Central memory CD8-positive, alpha-beta T cell (primary cell): ENCODE data around the gene PROKR2.

Experiments
- ATAC-seq: fragments of 150-1000 bp; cut with Tn5 transposase; replicated peaks from 2 replicates; pipeline ENCODE4 v1.10.0; 2022; ENCODE audit warnings: mild to moderate bottlenecking, moderate FRiP score, moderate number of reproducible peaks; ENCODE audit not compliant: poor library complexity, severe bottlenecking; ENCODE audit errors: extremely low read depth
- DNase-seq, 2 donors: peaks; one replicate each; pipeline ENCODE4 v3.0.0; 2021; ENCODE audit warnings: low spot score in 2 of 2
- H3K27ac Mint-ChIP-seq: one replicate; pipeline ENCODE4 v1.8.0; 2022; ENCODE audit warnings: low read depth, mild to moderate bottlenecking, moderate library complexity, mixed read lengths
- H3K27me3 Mint-ChIP-seq: one replicate; pipeline ENCODE4 v1.8.0; 2022; ENCODE audit warnings: mixed read lengths
- H3K36me3 Mint-ChIP-seq: one replicate; pipeline ENCODE4 v1.8.0; 2022; ENCODE audit warnings: mild to moderate bottlenecking, moderate library complexity, mixed read lengths; ENCODE audit not compliant: insufficient read depth
- H3K4me1 Mint-ChIP-seq: one replicate; pipeline ENCODE4 v1.8.0; 2022; ENCODE audit warnings: mixed read lengths
- H3K4me3 Mint-ChIP-seq: one replicate; pipeline ENCODE4 v1.8.0; 2022; ENCODE audit warnings: mild to moderate bottlenecking, moderate library complexity, mixed read lengths
- H3K9me3 Mint-ChIP-seq: one replicate; pipeline ENCODE4 v1.8.0; 2022; ENCODE audit warnings: mixed read lengths

The PROKR2 gene

GRCh38 chr20:5316188-5317158 lies at the start of gene PROKR2:
TSS of gene PROKR2 (minus strand) at chr20:5316954. CDS start at chr20:5314369, 2,585 bp downstream.
- ATAC-seq (peak; percentile 56), DNase-seq (no peak)
- peak within 1 kb of the TSS; percentile 67 for H3K4me3 Mint-ChIP-seq
- no peaks in the 10 kb centered on the region for H3K36me3 Mint-ChIP-seq
- no peak within 1 kb of the TSS for H3K27ac Mint-ChIP-seq
- no peaks in the 10 kb centered on the region for H3K9me3 Mint-ChIP-seq
- no peaks in the 10 kb centered on the region for H3K4me1 Mint-ChIP-seq
- peaks cover 71% of the 10 kb centered on the region for H3K27me3 Mint-ChIP-seq

GRCh38 chr20:5364997-5365597 lies 48.3 kb upstream of the PROKR2 start:
- no peaks in the 10 kb centered on the region for H3K4me1 Mint-ChIP-seq
- H3K4me3 Mint-ChIP-seq = no peak overlapping the region
- H3K36me3 Mint-ChIP-seq = peaks cover 1% of the 10 kb centered on the region
- ATAC-seq (no peak), DNase-seq (no peak)
- no peak overlapping the region for H3K27ac Mint-ChIP-seq
- no peaks in the 10 kb centered on the region for H3K9me3 Mint-ChIP-seq
- H3K27me3 Mint-ChIP-seq = peaks cover 55% of the 10 kb centered on the region

GRCh38 chr20:5364136-5364821 lies 47.5 kb upstream of the PROKR2 start:
- no peak for ATAC-seq
- Mint-ChIP-seq H3K36me3 (peaks cover 1% of the 10 kb centered on the region), H3K27me3 (peaks cover 59% of the 10 kb centered on the region), H3K4me1 (no peaks in the 10 kb centered on the region), H3K4me3 (no peak overlapping the region), H3K27ac (no peak overlapping the region), H3K9me3 (peaks cover 4% of the 10 kb centered on the region)
- no peak for DNase-seq

GRCh38 chr20:5362771-5363170 lies 46.0 kb upstream of the PROKR2 start:
- DNase-seq = no peak
- ATAC-seq = no peak
- peaks cover 11% of the 10 kb centered on the region for H3K9me3 Mint-ChIP-seq
- no peak overlapping the region for H3K27ac Mint-ChIP-seq
- H3K4me1 Mint-ChIP-seq = no peaks in the 10 kb centered on the region
- peaks cover 68% of the 10 kb centered on the region for H3K27me3 Mint-ChIP-seq
- peaks cover 1% of the 10 kb centered on the region for H3K36me3 Mint-ChIP-seq
- no peak overlapping the region for H3K4me3 Mint-ChIP-seq

- no peak overlapping the region for H3K27ac Mint-ChIP-seq
- peaks cover 65% of the 10 kb centered on the region for H3K27me3 Mint-ChIP-seq
- no peaks in the 10 kb centered on the region for H3K36me3 Mint-ChIP-seq
- H3K4me3 Mint-ChIP-seq = no peak overlapping the region
- ATAC-seq (no peak), DNase-seq (no peak)
- H3K4me1 Mint-ChIP-seq = no peaks in the 10 kb centered on the region
- H3K9me3 Mint-ChIP-seq = peaks cover 11% of the 10 kb centered on the region
Observed at GRCh38 chr20:5361176-5361575, 44.4 kb upstream of the PROKR2 start.

GRCh38 chr20:5357946-5358345 lies 41.2 kb upstream of the PROKR2 start:
- no peak overlapping the region for H3K4me3 Mint-ChIP-seq
- H3K27ac Mint-ChIP-seq = no peak overlapping the region
- no peaks in the 10 kb centered on the region for H3K4me1 Mint-ChIP-seq
- no peak for ATAC-seq
- no peak for DNase-seq
- H3K9me3 Mint-ChIP-seq = peaks cover 11% of the 10 kb centered on the region
- H3K27me3 Mint-ChIP-seq = peaks cover 58% of the 10 kb centered on the region
- H3K36me3 Mint-ChIP-seq = no peaks in the 10 kb centered on the region

- ATAC-seq (no peak), DNase-seq (no peak)
- H3K4me1 Mint-ChIP-seq = no peaks in the 10 kb centered on the region
- no peak overlapping the region for H3K27ac Mint-ChIP-seq
- peaks cover 54% of the 10 kb centered on the region for H3K27me3 Mint-ChIP-seq
- no peak overlapping the region for H3K4me3 Mint-ChIP-seq
- peaks cover 11% of the 10 kb centered on the region for H3K9me3 Mint-ChIP-seq
- H3K36me3 Mint-ChIP-seq = no peaks in the 10 kb centered on the region
Observed at GRCh38 chr20:5356941-5357340, 40.2 kb upstream of the PROKR2 start.

- Mint-ChIP-seq H3K4me3 (no peak overlapping the region), H3K27ac (no peak overlapping the region), H3K36me3 (no peaks in the 10 kb centered on the region), H3K27me3 (peaks cover 55% of the 10 kb centered on the region), H3K4me1 (no peaks in the 10 kb centered on the region), H3K9me3 (peaks cover 11% of the 10 kb centered on the region)
- no peak for ATAC-seq
- DNase-seq = no peak
Observed at GRCh38 chr20:5354901-5355300, 38.1 kb upstream of the PROKR2 start.

- no peak for ATAC-seq
- H3K9me3 Mint-ChIP-seq = peaks cover 6% of the 10 kb centered on the region
- no peak overlapping the region for H3K27ac Mint-ChIP-seq
Observed at GRCh38 chr20:5353624-5354496, 37.1 kb upstream of the PROKR2 start.

GRCh38 chr20:5349448-5349847 lies 32.7 kb upstream of the PROKR2 start:
- Mint-ChIP-seq H3K4me1 (no peaks in the 10 kb centered on the region), H3K27ac (no peak overlapping the region), H3K9me3 (no peaks in the 10 kb centered on the region), H3K36me3 (no peaks in the 10 kb centered on the region), H3K27me3 (peaks cover 22% of the 10 kb centered on the region), H3K4me3 (no peak overlapping the region)
- ATAC-seq (no peak), DNase-seq (no peak)

More at GRCh38 chr20:5353624-5354496, 37.1 kb upstream of the PROKR2 start:
- Mint-ChIP-seq H3K4me3 (no peak overlapping the region), H3K36me3 (no peaks in the 10 kb centered on the region), H3K27me3 (peaks cover 44% of the 10 kb centered on the region), H3K4me1 (no peaks in the 10 kb centered on the region)
- DNase-seq = no peak

GRCh38 chr20:5342021-5342420 lies 25.3 kb upstream of the PROKR2 start:
- ATAC-seq = no peak
- Mint-ChIP-seq H3K27ac (no peak overlapping the region), H3K4me3 (no peak overlapping the region), H3K27me3 (peaks cover 42% of the 10 kb centered on the region), H3K4me1 (no peaks in the 10 kb centered on the region), H3K9me3 (peaks cover 7% of the 10 kb centered on the region), H3K36me3 (no peaks in the 10 kb centered on the region)
- DNase-seq = no peak

- Mint-ChIP-seq H3K9me3 (no peaks in the 10 kb centered on the region), H3K27me3 (peaks cover 81% of the 10 kb centered on the region), H3K4me3 (no peak overlapping the region), H3K27ac (no peak overlapping the region), H3K4me1 (no peaks in the 10 kb centered on the region), H3K36me3 (no peaks in the 10 kb centered on the region)
- ATAC-seq (no peak), DNase-seq (no peak)
Observed at GRCh38 chr20:5331340-5331739, 14.6 kb upstream of the PROKR2 start.
